Esophagus muscularis mucosa (tissue), 4 donors: ENCODE measurements around the gene ZNF735. TPM values are rescaled to one million over a fixed set of nuclear protein-coding genes. Genes with fewer than 3 reads are reported as not detected.
"Not testable (repeated sequence)": the region's sequence is repeated elsewhere in the genome, so short reads cannot be mapped to it uniquely, and the experiment has no call there.

ENCODE experiments used
- DNase-seq: peaks from one replicate; pipeline ENCODE4 v3.0.0-alpha.2; 2017; ENCODE audit errors: extremely low spot score
- H3K27ac ChIP-seq, 4 donors: fragments of 200-600 bp; sonication (generic); replicated peaks in 1 of 4; 1 replicate in 3 of 4; 2 replicates in 1 of 4; pipeline ENCODE4 v1.5.1; 2016 to 2019; ENCODE audit warnings: mild to moderate bottlenecking in 1 of 4
- H3K27me3 ChIP-seq, 4 donors: fragments of 200-600 bp; sonication (generic); one replicate each; pipeline versions ENCODE4 v1.5.1 to v1.6.0; 2016 to 2019
- H3K36me3 ChIP-seq, 4 donors: fragments of 200-600 bp; sonication (generic); one replicate each; pipeline ENCODE4 v1.5.1; 2016 to 2019
- H3K4me1 ChIP-seq, 4 donors: fragments of 200-600 bp; sonication (generic); one replicate each; pipeline ENCODE4 v1.5.1; 2016 to 2019
- H3K4me3 ChIP-seq, 4 donors: fragments of 200-600 bp; sonication (generic); 1 replicate in 2 of 4; 2 replicates in 2 of 4; pipeline ENCODE4 v1.5.1; 2016 to 2019; ENCODE audit warnings: mild to moderate bottlenecking in 4 of 4, moderate library complexity in 1 of 4
- H3K9me3 ChIP-seq, 4 donors: fragments of 200-600 bp; sonication (generic); 1 replicate in 3 of 4; 2 replicates in 1 of 4; pipeline ENCODE4 v1.5.1; 2016 to 2019
- EP300 ChIP-seq: sonication (generic); formaldehyde crosslinking; IDR thresholded peaks from one replicate; pipeline ENCODE4 v1.6.1; 2017; ENCODE audit warnings: antibody characterized with exemption
- POLR2A ChIP-seq: fragments of 450-650 bp; IDR thresholded peaks from one replicate; pipeline ENCODE4 v1.6.1; 2017; ENCODE audit warnings: antibody characterized with exemption, moderate library complexity, mild to moderate bottlenecking, low read depth
- POLR2AphosphoS5 ChIP-seq, 2 donors: sonication (generic); formaldehyde crosslinking; IDR thresholded peaks; one replicate each; pipeline ENCODE4 v1.6.1; 2017; ENCODE audit warnings: antibody characterized with exemption in 2 of 2
- WGBS: methylation state at CpG from one replicate; pipeline ENCODE4 v1.1.5; 2018; 5-methylcytosine and 5-hydroxymethylcytosine counted together
- intact Hi-C: fragments of 100-400 bp; cut with DNase I; formaldehyde crosslinking; loops from one replicate; pipeline ENCODE4 v1.15.1; 2023
- total RNA-seq, 4 donors: library from RNA; depleted of rRNA; stranded (reverse); fragments of >200 nt; gene quantifications; one replicate each; pipeline versions ENCODE4 v1.1.0 to v1.2.1, GENCODE V29; 2016
- TF ChIP-seq, protein P1 (sequence below), 3 experiments: fragments of 200-600 bp in 2 of 3; fragments of 450-650 bp in 1 of 3; sonication (generic) in 2 of 3; IDR thresholded peaks; one replicate each; pipeline ENCODE4 v1.5.1; 2017 to 2019; ENCODE audit warnings: antibody characterized with exemption in 3 of 3, mild to moderate bottlenecking in 2 of 3, moderate library complexity in 1 of 3

Gene ZNF735
- total RNA-seq, result not detected

- Histone ChIP-seq H3K4me1 (no peaks in the 10 kb centered on the region), H3K36me3 (no peaks in the 10 kb centered on the region), H3K27me3 (no peaks in the 10 kb centered on the region), H3K4me3 (no peak within 1 kb of the TSS), H3K27ac (no peak within 1 kb of the TSS), H3K9me3 (peaks cover 0 to 12% (median 2%) of the 10 kb centered on the region in 4 donors)
- WGBS, result 84% methylated on average over 13 of the region's 13 CpGs
- DNase-seq, result no peak
- intact Hi-C loops, result no loop called here
- TF ChIP-seq, protein P1, sequence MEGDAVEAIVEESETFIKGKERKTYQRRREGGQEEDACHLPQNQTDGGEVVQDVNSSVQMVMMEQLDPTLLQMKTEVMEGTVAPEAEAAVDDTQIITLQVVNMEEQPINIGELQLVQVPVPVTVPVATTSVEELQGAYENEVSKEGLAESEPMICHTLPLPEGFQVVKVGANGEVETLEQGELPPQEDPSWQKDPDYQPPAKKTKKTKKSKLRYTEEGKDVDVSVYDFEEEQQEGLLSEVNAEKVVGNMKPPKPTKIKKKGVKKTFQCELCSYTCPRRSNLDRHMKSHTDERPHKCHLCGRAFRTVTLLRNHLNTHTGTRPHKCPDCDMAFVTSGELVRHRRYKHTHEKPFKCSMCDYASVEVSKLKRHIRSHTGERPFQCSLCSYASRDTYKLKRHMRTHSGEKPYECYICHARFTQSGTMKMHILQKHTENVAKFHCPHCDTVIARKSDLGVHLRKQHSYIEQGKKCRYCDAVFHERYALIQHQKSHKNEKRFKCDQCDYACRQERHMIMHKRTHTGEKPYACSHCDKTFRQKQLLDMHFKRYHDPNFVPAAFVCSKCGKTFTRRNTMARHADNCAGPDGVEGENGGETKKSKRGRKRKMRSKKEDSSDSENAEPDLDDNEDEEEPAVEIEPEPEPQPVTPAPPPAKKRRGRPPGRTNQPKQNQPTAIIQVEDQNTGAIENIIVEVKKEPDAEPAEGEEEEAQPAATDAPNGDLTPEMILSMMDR (IDR thresholded peaks at IDR 0.05), result no peak
- TF ChIP-seq POLR2A, result no peak
- no peak for TF ChIP-seq EP300
- TF ChIP-seq POLR2AphosphoS5 (IDR thresholded peaks at IDR 0.05), result no peak
These were observed at the start of gene ZNF735 for GRCh38 chr7:64206903-64207302. ZNF735 (plus strand) TSS chr7:64207203; CDS start chr7:64207203, 0 bp downstream.

DNA sequence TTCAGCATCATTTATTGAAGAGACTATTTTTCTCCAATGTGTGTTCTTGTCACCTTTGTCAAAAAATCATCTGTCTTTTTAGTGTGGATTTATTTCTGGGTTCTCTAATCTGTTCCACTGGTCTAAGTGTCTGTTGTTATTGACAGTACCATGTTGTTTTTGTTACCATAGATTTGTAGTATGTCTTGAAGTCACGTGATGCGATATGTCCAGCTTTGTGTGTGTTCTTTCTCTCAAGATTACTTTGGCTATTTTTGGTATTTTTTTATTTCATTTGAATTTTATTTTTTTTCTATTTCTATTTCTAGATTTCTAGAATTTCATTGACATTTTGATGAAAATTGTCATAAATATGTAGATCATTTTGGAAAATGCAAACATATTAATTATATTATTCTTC, 36.0 kb upstream of the ZNF735 start:
- WGBS, result 87% methylated on average over 2 of the region's 2 CpGs
- intact Hi-C loops, result not testable (repeated sequence)

GRCh38 chr7:64174328-64174727, 32.7 kb upstream of the ZNF735 start:
- Histone ChIP-seq H3K4me1 (no peaks in the 10 kb centered on the region), H3K27ac (no peak overlapping the region), H3K27me3 (peaks cover 0 to 18% (median 0%) of the 10 kb centered on the region in 4 donors), H3K36me3 (no peaks in the 10 kb centered on the region), H3K9me3 (peaks cover 0 to 4% (median 0%) of the 10 kb centered on the region in 4 donors), H3K4me3 (no peak overlapping the region)
- no peak for DNase-seq
- TF ChIP-seq, protein P1 (IDR thresholded peaks at IDR 0.05), result no peak
- TF ChIP-seq POLR2A (no peak), EP300 (no peak), POLR2AphosphoS5 (IDR thresholded peaks at IDR 0.05) (no peak)
- 75% methylated on average over 5 of the region's 5 CpGs for WGBS
- intact Hi-C loops, result no loop called here

More for the DNA sequence above, 36.0 kb upstream of the ZNF735 start:
- H3K27ac ChIP-seq, H3K36me3 ChIP-seq, H3K4me1 ChIP-seq, H3K9me3 ChIP-seq, H3K4me3 ChIP-seq, DNase-seq: not testable (repeated sequence)
- peaks cover 0 to 11% (median 0%) of the 10 kb centered on the region in 4 donors for H3K27me3 ChIP-seq

DNA sequence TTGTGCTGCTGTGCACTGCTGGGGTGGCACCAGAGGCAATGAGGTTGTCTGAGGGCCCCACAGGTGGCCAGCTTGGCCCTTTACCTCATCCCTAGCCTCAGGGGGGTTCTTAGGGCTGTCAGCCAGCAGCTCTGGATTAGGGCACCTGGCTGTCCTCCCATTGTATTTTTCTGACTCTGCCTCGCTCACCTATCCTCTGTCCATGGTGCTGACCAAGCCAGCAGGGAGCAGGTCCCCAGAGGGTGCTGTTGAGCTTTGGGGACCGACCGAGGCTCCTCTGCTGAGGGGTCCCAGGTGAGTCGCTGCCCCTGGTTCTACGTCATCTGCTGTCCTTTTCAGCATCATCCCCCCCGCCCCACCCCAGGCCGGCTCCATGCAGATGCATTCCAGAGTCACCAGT, 32.1 kb upstream of the ZNF735 start:
- Histone ChIP-seq H3K4me1 (no peaks in the 10 kb centered on the region), H3K36me3 (no peaks in the 10 kb centered on the region), H3K27me3 (peaks cover 0 to 21% (median 0%) of the 10 kb centered on the region in 4 donors), H3K4me3 (no peak overlapping the region), H3K27ac (no peak overlapping the region), H3K9me3 (peaks cover 0 to 4% (median 0%) of the 10 kb centered on the region in 4 donors)
- no peak for DNase-seq
- intact Hi-C loops, result no loop called here
- TF ChIP-seq, protein P1 (IDR thresholded peaks at IDR 0.05), result no peak
- TF ChIP-seq POLR2A (no peak), POLR2AphosphoS5 (IDR thresholded peaks at IDR 0.05) (no peak)
- 30% methylated on average over 7 of the region's 7 CpGs for WGBS

- DNase-seq, result no peak
- Histone ChIP-seq H3K9me3 (peaks cover 0 to 11% (median 0%) of the 10 kb centered on the region in 4 donors), H3K4me1 (peaks cover 0 to 21% (median 16%) of the 10 kb centered on the region in 4 donors), H3K27me3 (peaks cover 0 to 49% (median 18%) of the 10 kb centered on the region in 4 donors), H3K27ac (no peak overlapping the region), H3K36me3 (no peaks in the 10 kb centered on the region), H3K4me3 (no peak overlapping the region)
- WGBS, result 42% methylated on average over 4 of the region's 4 CpGs
- TF ChIP-seq EP300 (no peak), POLR2A (no peak), POLR2AphosphoS5 (IDR thresholded peaks at IDR 0.05) (no peak)
- TF ChIP-seq, protein P1 (IDR thresholded peaks at IDR 0.05), result peak; percentile 8 to 51 (median 37)
- intact Hi-C loops, result no loop called here
These were observed 26.0 kb upstream of the ZNF735 start for GRCh38 chr7:64180989-64181388.
